Common myeloid progenitor, CD34-positive (primary cell): ENCODE measurements around the gene TMEM145.

Source experiments
- CTCF ChIA-PET: fragments of 350-600 bp; sonication (Branson Sonifier 250); formaldehyde crosslinking; loops from one replicate; lab custom pipeline; 2021; ENCODE audit warnings: antibody characterized with exemption; lab: Charles Lee
- POLR2A ChIA-PET: fragments of 350-600 bp; sonication (Branson Sonifier 250); formaldehyde crosslinking; loops from one replicate; lab custom pipeline; 2021; ENCODE audit warnings: antibody characterized with exemption; lab: Charles Lee
- DNase-seq, 3 donors: peaks; one replicate each; pipeline versions ENCODE4 v3.0.0 to v3.0.0-alpha.2; 2013
- H3K27ac ChIP-seq, 2 experiments: 1 replicate in 1 of 2; 2 replicates in 1 of 2; pipeline ENCODE4 v1.7.0; 2013; ENCODE audit warnings: inconsistent platforms in 2 of 2, low read length in 2 of 2, mild to moderate bottlenecking in 2 of 2, low read depth in 1 of 2, moderate library complexity in 1 of 2; ENCODE audit not compliant: severe bottlenecking in 2 of 2, insufficient read depth in 1 of 2, poor library complexity in 1 of 2
- H3K27me3 ChIP-seq, 5 experiments: replicated peaks in 2 of 5; 1 replicate in 3 of 5; 2 replicates in 2 of 5; pipeline versions ENCODE4 v1.6.1 to v1.7.0; 2013; ENCODE audit warnings: low read length in 4 of 5, mild to moderate bottlenecking in 2 of 5, moderate library complexity in 2 of 5, inconsistent platforms in 1 of 5; ENCODE audit not compliant: insufficient read depth in 5 of 5, control insufficient read depth in 4 of 5
- H3K36me3 ChIP-seq, 4 experiments: 1 replicate in 2 of 4; 2 replicates in 2 of 4; pipeline versions ENCODE4 v1.6.1 to v1.7.0; 2013; ENCODE audit warnings: low read length in 3 of 4, control low read depth in 1 of 4, mild to moderate bottlenecking in 1 of 4; ENCODE audit not compliant: control insufficient read depth in 4 of 4, insufficient read depth in 4 of 4
- H3K4me1 ChIP-seq, 4 experiments: 1 replicate in 3 of 4; 2 replicates in 1 of 4; pipeline versions ENCODE4 v1.6.1 to v1.7.1; 2013; ENCODE audit warnings: low read length in 3 of 4, mild to moderate bottlenecking in 3 of 4, control low read depth in 1 of 4, inconsistent platforms in 1 of 4, moderate library complexity in 1 of 4; ENCODE audit not compliant: control insufficient read depth in 4 of 4, insufficient read depth in 4 of 4; ENCODE audit errors: control extremely low read depth in 1 of 4
- H3K4me3 ChIP-seq, 7 experiments: 1 replicate in 4 of 7; 2 replicates in 3 of 7; pipeline versions ENCODE4 v1.5.1 to v1.7.0; 2013; ENCODE audit warnings: mild to moderate bottlenecking in 7 of 7, low read length in 6 of 7, moderate library complexity in 6 of 7, inconsistent platforms in 2 of 7, low read depth in 2 of 7, control low read depth in 1 of 7; ENCODE audit not compliant: insufficient read depth in 4 of 7, control insufficient read depth in 1 of 7; ENCODE audit errors: extremely low read depth in 1 of 7
- H3K9me3 ChIP-seq, 5 experiments: 1 replicate in 4 of 5; 2 replicates in 1 of 5; pipeline versions ENCODE4 v1.6.1 to v1.7.1; 2013; ENCODE audit warnings: low read length in 4 of 5, mild to moderate bottlenecking in 2 of 5, inconsistent platforms in 1 of 5, low read depth in 1 of 5, moderate library complexity in 1 of 5; ENCODE audit not compliant: control insufficient read depth in 4 of 5, insufficient read depth in 2 of 5; ENCODE audit errors: control extremely low read depth in 1 of 5
- WGBS: methylation state at CpG from one replicate; pipeline ENCODE4 v1.1.5; 2013; ENCODE audit not compliant: insufficient coverage; 5-methylcytosine and 5-hydroxymethylcytosine counted together

TMEM145 gene

DNA sequence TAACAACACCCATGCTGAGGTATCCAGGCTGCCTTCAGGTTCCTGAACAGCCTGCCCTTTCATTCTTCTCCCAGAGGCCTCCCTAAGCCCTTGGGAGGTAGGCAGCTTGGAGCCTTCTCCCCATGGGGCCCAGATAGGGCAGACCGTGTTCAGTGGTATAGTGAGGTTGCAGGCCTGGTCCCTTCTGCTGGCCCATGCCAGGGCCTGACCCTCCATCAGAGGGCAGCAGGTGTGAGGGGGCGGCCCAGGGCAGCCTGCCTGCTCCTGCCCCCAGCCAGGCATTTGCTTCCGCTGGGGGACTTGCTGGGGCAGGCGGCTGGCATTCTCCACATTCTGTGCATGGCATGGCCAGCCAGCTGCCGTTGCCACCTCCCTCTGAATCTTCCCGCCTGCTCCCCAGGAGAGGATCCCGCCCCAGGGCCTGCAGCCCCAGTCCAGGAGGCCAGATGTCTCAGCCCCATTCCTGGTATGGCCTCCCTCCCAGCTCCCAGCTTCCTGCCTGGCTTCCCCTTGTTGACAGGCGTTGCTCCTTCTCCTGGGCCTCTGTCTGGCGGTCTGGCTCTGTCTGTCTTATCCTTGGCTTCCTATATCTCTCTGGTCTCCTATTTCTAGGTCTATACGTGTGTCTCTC is 35.2 kb upstream of the TMEM145 start:
- 53% methylated on average over 9 of the region's 10 CpGs for WGBS
- CTCF ChIA-PET: interaction anchor here (1.3 to 7.5 kb wide), 6 partner anchors 7 to 169 kb away, joined by 7 to 159 read pairs (median 14); partner anchors contain the start of genes GSK3A and ZNF526
- peak overlapping the region; percentile 25 to 79 for H3K27ac ChIP-seq
- POLR2A ChIA-PET: no interaction called here
- no peaks in the 10 kb centered on the region for H3K9me3 ChIP-seq
- peaks cover 0 to 35% (median 18%) of the 10 kb centered on the region in 4 experiments for H3K36me3 ChIP-seq
- DNase-seq: no peak
- H3K4me3 ChIP-seq: peak overlapping the region in 2 of 7 experiments; percentile 26 to 33
- no peaks in the 10 kb centered on the region for H3K27me3 ChIP-seq
- H3K4me1 ChIP-seq: peaks cover 3 to 67% (median 56%) of the 10 kb centered on the region in 4 experiments

DNA sequence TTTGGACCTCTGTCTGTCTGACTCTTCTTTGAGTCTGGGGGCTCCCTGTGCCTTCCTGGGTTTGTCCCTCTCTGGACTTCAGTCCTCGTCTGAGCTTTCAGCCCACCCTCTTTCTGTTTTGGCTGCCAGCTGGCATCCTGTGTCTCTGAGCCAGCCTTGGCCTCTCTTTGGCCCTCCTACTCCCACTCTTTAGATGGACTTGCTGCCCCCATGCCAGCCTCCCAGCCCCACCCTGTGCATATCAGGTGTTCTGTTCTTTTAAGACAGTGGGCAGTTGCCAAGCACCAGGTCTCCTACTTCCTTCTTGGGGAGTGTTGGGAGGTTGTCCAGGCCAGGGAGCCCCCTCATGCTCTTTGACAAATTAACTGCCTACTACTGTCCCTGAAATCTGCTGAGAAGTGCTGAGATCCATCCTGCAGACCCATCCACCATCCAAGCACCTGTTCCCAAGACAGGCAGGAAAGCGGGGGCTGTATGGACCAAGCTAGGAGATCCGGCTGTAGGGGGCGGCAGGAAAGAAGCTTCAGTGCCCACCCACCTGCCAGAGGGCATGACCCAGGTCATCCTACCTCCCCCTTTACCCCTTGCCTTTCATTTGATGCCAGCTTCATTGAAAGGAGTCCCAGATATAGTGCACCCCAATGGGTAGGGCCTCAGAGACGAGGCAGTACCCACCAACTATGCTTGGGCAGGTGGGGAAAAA is 34.5 kb upstream of the TMEM145 start:
- Histone ChIP-seq H3K27me3 (no peaks in the 10 kb centered on the region), H3K9me3 (no peaks in the 10 kb centered on the region), H3K4me1 (peaks cover 3 to 73% (median 63%) of the 10 kb centered on the region in 4 experiments), H3K27ac (peak overlapping the region; percentile 25 to 79), H3K36me3 (peaks cover 0 to 28% (median 15%) of the 10 kb centered on the region in 4 experiments), H3K4me3 (peak overlapping the region in 1 of 7 experiments; percentile 26)
- ChIA-PET POLR2A (interaction anchor here (1.4 to 2.5 kb wide), 3 partner anchors 8 to 27 kb away, joined by 4 to 10 read pairs (median 8); partner anchors contain the start of gene CIC), CTCF (interaction anchor here (0.7 to 7.5 kb wide), 13 partner anchors 8 to 169 kb away, joined by 3 to 159 read pairs (median 7); partner anchors contain the start of genes CIC, ERF, GSK3A and POU2F2)
- 19% methylated on average over 1 of the region's 5 CpGs for WGBS
- DNase-seq: no peak

DNA sequence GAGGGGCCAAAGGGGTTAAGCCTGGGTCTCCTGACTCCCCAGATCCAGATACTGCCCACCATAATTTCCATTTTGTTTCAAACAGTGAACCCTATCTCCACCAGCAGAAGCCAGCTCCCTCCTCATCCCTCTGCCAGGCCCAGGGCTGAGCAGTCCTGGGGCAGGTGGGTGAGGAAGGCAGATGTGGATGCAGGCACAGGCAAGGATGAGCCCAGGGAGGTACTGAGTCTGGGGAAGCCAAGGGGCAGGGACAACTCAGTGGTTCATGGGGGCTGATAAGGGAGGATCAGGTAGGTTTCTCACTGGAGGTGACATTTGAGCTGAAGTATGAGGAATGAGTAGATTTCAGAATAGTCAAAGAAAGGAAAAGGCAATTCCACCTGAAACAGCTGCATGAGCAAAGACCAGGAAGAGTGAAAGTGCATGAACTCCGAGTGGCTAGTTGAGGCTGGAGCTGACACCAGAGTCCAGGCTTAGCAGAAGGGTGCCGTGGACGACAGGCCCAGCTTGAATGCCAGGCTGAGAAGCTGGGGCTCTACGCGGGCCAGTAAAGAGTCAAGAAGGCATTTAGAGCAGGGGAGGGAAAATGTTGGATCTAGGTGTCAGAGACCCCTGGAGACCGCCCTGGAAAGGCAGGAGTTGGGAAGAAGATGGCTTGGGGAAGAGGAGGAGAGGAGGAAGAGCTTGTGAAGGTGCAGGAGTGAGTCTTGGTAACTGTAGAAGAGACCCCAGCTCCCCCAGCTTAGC is 33.8 kb upstream of the TMEM145 start:
- CTCF ChIA-PET: interaction anchor here (0.7 to 7.5 kb wide), 17 partner anchors 9 to 170 kb away, joined by 3 to 159 read pairs (median 6); partner anchors contain the start of genes CIC, ERF, GSK3A and POU2F2
- Histone ChIP-seq H3K27me3 (no peaks in the 10 kb centered on the region), H3K27ac (peak overlapping the region; percentile 25 to 79), H3K4me1 (peaks cover 3 to 73% (median 63%) of the 10 kb centered on the region in 4 experiments), H3K4me3 (peak overlapping the region; percentile 61 to 91 (median 76)), H3K9me3 (no peaks in the 10 kb centered on the region), H3K36me3 (peaks cover 0 to 21% (median 10%) of the 10 kb centered on the region in 4 experiments)
- POLR2A ChIA-PET: interaction anchor here (0.7 to 3.1 kb wide), 7 partner anchors 8 to 36 kb away, joined by 3 to 21 read pairs (median 4); partner anchors contain the start of genes CIC and GSK3A
- 11% methylated on average over 6 of the region's 6 CpGs for WGBS
- no peak for DNase-seq

DNA sequence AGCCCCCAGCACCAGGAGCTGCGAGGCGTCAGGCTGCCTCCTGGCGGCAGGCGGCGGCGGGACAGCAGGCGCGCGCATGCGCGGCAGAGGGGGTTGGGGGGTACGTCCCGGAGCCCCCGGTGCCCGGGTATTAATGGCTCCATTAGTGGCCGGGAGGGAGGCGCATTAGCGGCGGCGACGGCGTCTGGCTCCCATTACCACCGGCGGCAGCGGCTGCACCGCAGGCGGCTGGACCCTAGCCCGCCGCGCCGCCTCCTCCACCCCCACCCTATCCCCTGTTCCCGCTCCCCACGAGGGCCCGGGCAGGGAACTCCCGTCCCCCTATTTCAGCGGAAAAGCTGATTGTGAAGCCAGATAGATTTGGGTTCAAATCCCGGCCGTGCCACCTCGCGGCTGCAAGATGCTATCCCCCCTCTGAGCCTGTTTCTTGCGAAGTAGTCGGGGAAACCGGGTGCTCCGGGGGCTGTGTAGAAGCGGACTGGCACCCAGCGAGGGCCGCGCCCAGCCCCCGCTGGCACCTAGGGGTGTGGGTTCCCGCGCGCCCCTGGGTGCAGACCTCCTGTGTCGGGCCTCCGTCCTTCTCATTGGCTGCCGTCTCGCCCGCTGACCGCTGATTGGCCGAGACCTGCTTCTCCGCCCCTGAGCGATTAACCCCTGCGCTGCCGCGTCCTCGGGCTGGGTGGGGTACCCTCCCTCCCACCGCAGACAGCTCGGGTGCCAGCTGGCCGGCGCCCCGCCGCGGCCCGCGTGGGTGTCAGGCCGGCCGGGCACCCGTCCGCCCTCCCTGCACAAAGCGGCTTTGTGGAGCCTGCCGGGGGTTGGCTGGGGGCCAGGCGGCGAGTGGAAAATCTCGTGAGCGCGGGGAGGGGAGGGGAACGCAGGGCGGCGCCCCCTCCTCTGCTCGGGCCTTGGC is 33.0 kb upstream of the TMEM145 start:
- H3K4me1 ChIP-seq: peaks cover 6 to 77% (median 69%) of the 10 kb centered on the region in 4 experiments
- ChIA-PET POLR2A (interaction anchor here (0.7 to 3.1 kb wide), 7 partner anchors 9 to 37 kb away, joined by 3 to 21 read pairs (median 4); partner anchors contain the start of genes CIC and GSK3A), CTCF (interaction anchor here (0.6 to 7.5 kb wide), 18 partner anchors 9 to 171 kb away, joined by 3 to 159 read pairs (median 5); partner anchors contain the start of genes CIC, ERF, GSK3A and POU2F2)
- peaks cover 0 to 13% (median 3%) of the 10 kb centered on the region in 4 experiments for H3K36me3 ChIP-seq
- 0% methylated on average over 35 of the region's 89 CpGs for WGBS
- peak overlapping the region; percentile 61 to 91 (median 76) for H3K4me3 ChIP-seq
- peak; percentile 80 to 90 (median 88) for DNase-seq
- H3K27ac ChIP-seq: peak overlapping the region in 1 of 2 experiments; percentile 79
- H3K27me3 ChIP-seq: no peaks in the 10 kb centered on the region
- no peaks in the 10 kb centered on the region for H3K9me3 ChIP-seq

DNA sequence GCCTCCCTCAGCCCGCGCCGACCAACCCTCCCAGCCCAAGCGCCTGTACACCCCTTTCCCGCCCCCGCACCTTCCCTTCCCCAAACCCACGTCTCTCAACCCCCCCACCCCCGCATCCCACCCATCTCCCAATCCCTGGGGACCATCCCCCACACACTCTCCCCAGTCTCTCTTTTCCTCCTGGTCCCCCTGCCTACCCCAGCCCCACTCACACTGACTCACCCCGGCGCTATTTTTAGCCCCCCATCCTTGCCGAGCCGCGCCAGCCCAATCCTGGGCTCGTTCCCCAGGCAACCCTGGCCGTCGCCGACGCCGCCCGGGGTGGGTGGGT is 32.3 kb upstream of the TMEM145 start:
- H3K27ac ChIP-seq: peak overlapping the region in 1 of 2 experiments; percentile 79
- WGBS: 0% methylated on average over 4 of the region's 20 CpGs
- ChIA-PET POLR2A (interaction anchor here (2.1 to 3.1 kb wide), 3 partner anchors 10 to 35 kb away, joined by 8 to 21 read pairs (median 10); no protein-coding TSS in a partner anchor), CTCF (interaction anchor here (1.4 to 7.5 kb wide), 3 partner anchors 34 to 79 kb away, joined by 3 to 159 read pairs (median 5); partner anchors contain the start of gene GSK3A)
- no peaks in the 10 kb centered on the region for H3K9me3 ChIP-seq
- H3K27me3 ChIP-seq: no peaks in the 10 kb centered on the region
- peaks cover 0 to 11% (median 1%) of the 10 kb centered on the region in 4 experiments for H3K36me3 ChIP-seq
- H3K4me3 ChIP-seq: peak overlapping the region; percentile 61 to 91 (median 76)
- peaks cover 9 to 78% (median 74%) of the 10 kb centered on the region in 4 experiments for H3K4me1 ChIP-seq
- no peak for DNase-seq
